ENCODE measurements around the gene FBXO4.

FBXO4 gene

GRCh38 chr5:41924872-41925554 is at the start of gene FBXO4:
Gene FBXO4 (plus strand): TSS chr5:41925281. CDS start chr5:41925310, 29 bp downstream.
- peak; percentile 96 for DNase-seq (ENCODE audit: extremely low read depth, insufficient read length)
- TF ChIP-seq CTCF (IDR thresholded peaks at IDR 0.05; ENCODE audit: insufficient read depth, low read length, poor library complexity, severe bottlenecking): peak; percentile 88
- Histone ChIP-seq H3K27me3 (replicated peaks; ENCODE audit: control insufficient read depth, insufficient read depth, low read length) (no peaks in the 10 kb centered on the region), H3K4me3 (replicated peaks; ENCODE audit: low read depth, low read length) (peak within 1 kb of the TSS; percentile 72), H3K36me3 (ENCODE audit: control insufficient read depth, insufficient read depth, low read length) (no peaks in the 10 kb centered on the region; the same call in 1 of the 2 replicates)

- no peak for DNase-seq (ENCODE audit: extremely low read depth, insufficient read length)
- no peaks in the 10 kb centered on the region for H3K27me3 ChIP-seq (replicated peaks; ENCODE audit: control insufficient read depth, insufficient read depth, low read length)
- no peak overlapping the region for H3K4me3 ChIP-seq (replicated peaks; ENCODE audit: low read depth, low read length)
- no peak for TF ChIP-seq CTCF (IDR thresholded peaks at IDR 0.05; ENCODE audit: insufficient read depth, low read length, poor library complexity, severe bottlenecking)
- no peaks in the 10 kb centered on the region for H3K36me3 ChIP-seq (ENCODE audit: control insufficient read depth, insufficient read depth, low read length)
Measured at GRCh38 chr5:41876678-41877077, 48.4 kb upstream of the FBXO4 start.

- DNase-seq (ENCODE audit: extremely low read depth, insufficient read length): no peak
- Histone ChIP-seq H3K36me3 (ENCODE audit: control insufficient read depth, insufficient read depth, low read length) (no peaks in the 10 kb centered on the region), H3K27me3 (replicated peaks; ENCODE audit: control insufficient read depth, insufficient read depth, low read length) (no peaks in the 10 kb centered on the region), H3K4me3 (replicated peaks; ENCODE audit: low read depth, low read length) (no peak overlapping the region)
- no peak for TF ChIP-seq CTCF (IDR thresholded peaks at IDR 0.05; ENCODE audit: insufficient read depth, low read length, poor library complexity, severe bottlenecking)
Measured at GRCh38 chr5:41877408-41877807, 47.7 kb upstream of the FBXO4 start.

GRCh38 chr5:41878173-41878572 is 46.9 kb upstream of the FBXO4 start:
- no peak overlapping the region for H3K4me3 ChIP-seq (replicated peaks; ENCODE audit: low read depth, low read length)
- no peak for TF ChIP-seq CTCF (IDR thresholded peaks at IDR 0.05; ENCODE audit: insufficient read depth, low read length, poor library complexity, severe bottlenecking)
- DNase-seq (ENCODE audit: extremely low read depth, insufficient read length): no peak

GRCh38 chr5:41878643-41879478 is 46.2 kb upstream of the FBXO4 start:
- no peak for DNase-seq (ENCODE audit: extremely low read depth, insufficient read length)
- TF ChIP-seq CTCF (IDR thresholded peaks at IDR 0.05; ENCODE audit: insufficient read depth, low read length, poor library complexity, severe bottlenecking): no peak
- Histone ChIP-seq H3K4me3 (replicated peaks; ENCODE audit: low read depth, low read length) (no peak overlapping the region), H3K27me3 (replicated peaks; ENCODE audit: control insufficient read depth, insufficient read depth, low read length) (no peaks in the 10 kb centered on the region), H3K36me3 (ENCODE audit: control insufficient read depth, insufficient read depth, low read length) (no peaks in the 10 kb centered on the region)

More at GRCh38 chr5:41878173-41878572, 46.9 kb upstream of the FBXO4 start:
- H3K27me3 ChIP-seq (replicated peaks; ENCODE audit: control insufficient read depth, insufficient read depth, low read length): no peaks in the 10 kb centered on the region
- H3K36me3 ChIP-seq (ENCODE audit: control insufficient read depth, insufficient read depth, low read length): no peaks in the 10 kb centered on the region
